ENCODE measurements around the gene NTS.
A peak's percentile ranks its signal among the peaks of the same experiment; 100 is the strongest.

NTS gene

GRCh38 chr12:85874031-85874461 is at the start of gene NTS:
NTS (plus strand) TSS chr12:85874295; CDS start chr12:85874404, 109 bp downstream.
- Mint-ChIP-seq H3K4me1 (peaks cover 0 to 9% of the 10 kb centered on the region in 2 donors), H3K4me3 (no peak within 1 kb of the TSS), H3K27me3 (no peaks in the 10 kb centered on the region), H3K36me3 (no peaks in the 10 kb centered on the region), H3K9me3 (no peaks in the 10 kb centered on the region), H3K27ac (no peak within 1 kb of the TSS)
- ATAC-seq (replicated peaks) (peak; percentile 85 to 91), DNase-seq (no peak)

- no peaks in the 10 kb centered on the region for H3K27me3 Mint-ChIP-seq
- no peaks in the 10 kb centered on the region for H3K4me1 Mint-ChIP-seq
- ATAC-seq (replicated peaks) (no peak), DNase-seq (no peak)
- no peaks in the 10 kb centered on the region for H3K36me3 Mint-ChIP-seq
- H3K9me3 Mint-ChIP-seq, result peaks cover 0 to 8% of the 10 kb centered on the region in 2 donors
- no peak overlapping the region for H3K27ac Mint-ChIP-seq
- H3K4me3 Mint-ChIP-seq, result no peak overlapping the region
Measured at GRCh38 chr12:85825746-85826145, 48.3 kb upstream of the NTS start.

- H3K9me3 Mint-ChIP-seq, result peaks cover 0 to 4% of the 10 kb centered on the region in 2 donors
- no peak overlapping the region for H3K4me3 Mint-ChIP-seq
- H3K27ac Mint-ChIP-seq, result no peak overlapping the region
- ATAC-seq (replicated peaks), result no peak
- DNase-seq, result no peak
- H3K27me3 Mint-ChIP-seq, result no peaks in the 10 kb centered on the region
- no peaks in the 10 kb centered on the region for H3K36me3 Mint-ChIP-seq
- H3K4me1 Mint-ChIP-seq, result no peaks in the 10 kb centered on the region
Measured at GRCh38 chr12:85828576-85828975, 45.5 kb upstream of the NTS start.

- ATAC-seq (replicated peaks) (no peak), DNase-seq (no peak)
- Mint-ChIP-seq H3K4me1 (no peaks in the 10 kb centered on the region), H3K27me3 (no peaks in the 10 kb centered on the region), H3K4me3 (no peak overlapping the region), H3K36me3 (no peaks in the 10 kb centered on the region), H3K27ac (no peak overlapping the region), H3K9me3 (peaks cover 0 to 4% of the 10 kb centered on the region in 2 donors)
Measured at GRCh38 chr12:85829391-85829790, 44.7 kb upstream of the NTS start.

DNA sequence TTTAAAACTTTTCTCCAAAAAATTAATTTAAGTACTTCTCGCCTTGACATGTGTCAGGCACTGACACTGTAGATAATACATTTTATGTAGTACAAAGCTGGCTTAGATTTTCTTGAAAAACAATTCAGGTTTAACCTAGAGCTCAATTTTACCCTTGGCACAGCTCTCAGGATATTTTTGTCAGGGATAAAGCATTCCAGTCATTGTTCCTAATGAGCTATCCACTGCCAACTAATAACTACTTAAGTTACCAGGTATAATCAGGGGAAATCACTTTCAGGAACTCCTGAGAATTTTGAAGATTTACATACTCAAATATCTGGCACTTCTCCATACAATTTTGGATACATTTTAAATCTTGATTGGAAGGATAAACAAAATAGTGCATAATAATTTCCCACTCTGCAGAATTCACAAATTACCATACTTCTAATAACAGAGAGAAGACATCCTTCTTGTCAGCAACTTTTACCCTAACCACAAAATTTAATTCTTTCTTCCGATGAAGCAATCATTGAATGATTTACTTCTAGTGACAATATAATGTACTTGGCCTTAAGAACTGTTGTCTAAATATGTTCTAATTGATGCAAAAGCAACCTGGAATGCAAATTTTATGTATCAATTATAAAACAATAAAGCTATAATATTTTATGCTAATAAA is 42.6 kb upstream of the NTS start:
- Mint-ChIP-seq H3K9me3 (peaks cover 0 to 4% of the 10 kb centered on the region in 2 donors), H3K36me3 (no peaks in the 10 kb centered on the region), H3K27me3 (peaks cover 0 to 5% of the 10 kb centered on the region in 2 donors), H3K4me3 (no peak overlapping the region), H3K4me1 (no peaks in the 10 kb centered on the region), H3K27ac (no peak overlapping the region)
- DNase-seq (no peak), ATAC-seq (replicated peaks) (no peak)

- Mint-ChIP-seq H3K27me3 (peaks cover 5 to 6% of the 10 kb centered on the region in 2 donors), H3K9me3 (no peaks in the 10 kb centered on the region), H3K4me3 (no peak overlapping the region)
Measured at GRCh38 chr12:85833579-85833978, 40.5 kb upstream of the NTS start.

GRCh38 chr12:85834378-85834777 is 39.7 kb upstream of the NTS start:
- no peaks in the 10 kb centered on the region for H3K36me3 Mint-ChIP-seq
- no peak overlapping the region for H3K4me3 Mint-ChIP-seq
- no peak overlapping the region for H3K27ac Mint-ChIP-seq
- no peaks in the 10 kb centered on the region for H3K9me3 Mint-ChIP-seq
- H3K4me1 Mint-ChIP-seq, result no peaks in the 10 kb centered on the region
- ATAC-seq (replicated peaks), result no peak
- no peak for DNase-seq
- H3K27me3 Mint-ChIP-seq, result peaks cover 5 to 6% of the 10 kb centered on the region in 2 donors

More at GRCh38 chr12:85833579-85833978, 40.5 kb upstream of the NTS start:
- no peak overlapping the region for H3K27ac Mint-ChIP-seq
- DNase-seq (no peak), ATAC-seq (replicated peaks) (no peak)
- H3K36me3 Mint-ChIP-seq, result no peaks in the 10 kb centered on the region
- no peaks in the 10 kb centered on the region for H3K4me1 Mint-ChIP-seq

DNA sequence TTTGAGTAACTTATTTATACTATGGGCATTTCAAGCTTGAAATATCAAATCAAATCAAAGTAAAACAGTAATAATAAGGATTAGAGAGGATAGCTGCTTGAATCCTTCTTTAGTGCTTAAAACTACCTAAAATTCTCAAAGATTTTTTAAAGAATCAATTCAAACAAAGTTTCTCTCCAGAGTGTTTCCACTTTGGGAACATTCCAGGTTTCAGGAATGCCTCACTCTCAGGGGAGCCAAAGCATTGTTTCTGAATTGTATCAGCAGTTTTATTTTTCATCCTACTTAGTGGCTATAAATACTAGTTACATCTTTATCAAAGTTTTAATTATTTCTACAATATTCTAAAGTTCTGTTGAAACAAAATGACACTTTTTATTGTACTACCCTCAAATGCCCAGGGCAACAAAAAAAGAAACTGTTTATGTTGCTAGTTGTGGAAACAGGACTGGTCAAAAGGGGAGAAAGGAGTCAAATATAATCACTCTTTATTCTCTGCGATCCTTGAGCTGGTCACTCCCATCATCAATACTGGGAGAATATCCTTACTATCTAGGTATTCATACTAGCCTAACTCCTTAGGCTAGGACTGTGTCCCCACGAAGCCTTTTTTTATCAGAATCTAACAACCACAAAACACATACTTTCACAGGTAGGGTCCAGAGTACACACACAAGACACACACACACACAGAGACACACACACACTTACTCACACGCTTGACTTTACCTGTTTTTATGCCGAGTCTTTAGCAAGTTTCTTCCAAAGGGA is 38.5 kb upstream of the NTS start:
- no peaks in the 10 kb centered on the region for H3K9me3 Mint-ChIP-seq
- no peaks in the 10 kb centered on the region for H3K4me1 Mint-ChIP-seq
- H3K36me3 Mint-ChIP-seq, result no peaks in the 10 kb centered on the region
- H3K4me3 Mint-ChIP-seq, result no peak overlapping the region
- no peak overlapping the region for H3K27ac Mint-ChIP-seq
- ATAC-seq (replicated peaks) (no peak), DNase-seq (no peak)
- H3K27me3 Mint-ChIP-seq, result peaks cover 5 to 6% of the 10 kb centered on the region in 2 donors

GRCh38 chr12:85836197-85837090 is 37.7 kb upstream of the NTS start, which contains the start of gene RASSF9:
RASSF9 (minus strand) TSS chr12:85836409; CDS start chr12:85836201, 208 bp downstream.
- Mint-ChIP-seq H3K4me1 (no peaks in the 10 kb centered on the region), H3K9me3 (no peaks in the 10 kb centered on the region), H3K4me3 (no peak within 1 kb of the TSS), H3K27ac (no peak within 1 kb of the TSS), H3K27me3 (peaks cover 5 to 6% of the 10 kb centered on the region in 2 donors), H3K36me3 (no peaks in the 10 kb centered on the region)
- no peak for DNase-seq
- no peak for ATAC-seq (replicated peaks)

- H3K4me3 Mint-ChIP-seq, result no peak overlapping the region
- DNase-seq, result no peak
- no peaks in the 10 kb centered on the region for H3K4me1 Mint-ChIP-seq
- H3K36me3 Mint-ChIP-seq, result no peaks in the 10 kb centered on the region
- H3K27ac Mint-ChIP-seq, result no peak overlapping the region
- peak in 1 of 2 donors; percentile 10 for ATAC-seq (replicated peaks)
- no peaks in the 10 kb centered on the region for H3K27me3 Mint-ChIP-seq
- H3K9me3 Mint-ChIP-seq, result no peaks in the 10 kb centered on the region
Measured at GRCh38 chr12:85843606-85844310, 30.3 kb upstream of the NTS start.

GRCh38 chr12:85849344-85849743 is 24.8 kb upstream of the NTS start:
- Mint-ChIP-seq H3K27me3 (no peaks in the 10 kb centered on the region), H3K9me3 (peaks cover 0 to 2% of the 10 kb centered on the region in 2 donors), H3K4me1 (no peaks in the 10 kb centered on the region), H3K27ac (no peak overlapping the region), H3K4me3 (no peak overlapping the region), H3K36me3 (no peaks in the 10 kb centered on the region)
- DNase-seq, result no peak
- ATAC-seq (replicated peaks), result no peak

DNA sequence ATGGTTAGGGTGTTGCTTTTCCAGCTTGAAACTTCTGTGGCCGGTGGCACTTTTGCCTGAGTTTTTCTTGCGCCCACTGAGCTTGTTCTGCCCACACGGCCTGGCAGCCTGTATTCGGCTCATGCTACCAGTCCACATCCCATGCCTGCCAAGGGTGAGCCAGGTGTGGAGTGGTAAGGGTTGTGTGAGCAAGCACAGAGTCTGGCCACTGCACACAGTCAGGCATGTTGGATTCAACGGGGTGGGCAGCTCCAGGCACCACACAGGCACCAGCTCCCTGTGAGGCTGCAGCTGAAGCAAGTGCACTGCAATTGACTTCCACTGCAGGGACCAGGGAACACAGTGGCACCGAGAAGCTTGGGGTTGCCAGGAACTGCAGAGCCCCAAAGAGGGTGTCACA is 18.8 kb upstream of the NTS start:
- ATAC-seq (replicated peaks), result no peak
- no peak overlapping the region for H3K27ac Mint-ChIP-seq
- no peaks in the 10 kb centered on the region for H3K27me3 Mint-ChIP-seq
- peaks cover 4 to 6% of the 10 kb centered on the region in 2 donors for H3K9me3 Mint-ChIP-seq
- H3K36me3 Mint-ChIP-seq, result no peaks in the 10 kb centered on the region
- no peak for DNase-seq
- no peak overlapping the region for H3K4me3 Mint-ChIP-seq
- no peaks in the 10 kb centered on the region for H3K4me1 Mint-ChIP-seq

- no peak overlapping the region for H3K4me3 Mint-ChIP-seq
- no peaks in the 10 kb centered on the region for H3K36me3 Mint-ChIP-seq
- DNase-seq (no peak), ATAC-seq (replicated peaks) (no peak)
- no peaks in the 10 kb centered on the region for H3K27me3 Mint-ChIP-seq
- H3K27ac Mint-ChIP-seq, result no peak overlapping the region
- H3K9me3 Mint-ChIP-seq, result peaks cover 4% of the 10 kb centered on the region in 2 donors
- H3K4me1 Mint-ChIP-seq, result peaks cover 0 to 2% of the 10 kb centered on the region in 2 donors
Measured at GRCh38 chr12:85856966-85857365, 17.1 kb upstream of the NTS start.

DNA sequence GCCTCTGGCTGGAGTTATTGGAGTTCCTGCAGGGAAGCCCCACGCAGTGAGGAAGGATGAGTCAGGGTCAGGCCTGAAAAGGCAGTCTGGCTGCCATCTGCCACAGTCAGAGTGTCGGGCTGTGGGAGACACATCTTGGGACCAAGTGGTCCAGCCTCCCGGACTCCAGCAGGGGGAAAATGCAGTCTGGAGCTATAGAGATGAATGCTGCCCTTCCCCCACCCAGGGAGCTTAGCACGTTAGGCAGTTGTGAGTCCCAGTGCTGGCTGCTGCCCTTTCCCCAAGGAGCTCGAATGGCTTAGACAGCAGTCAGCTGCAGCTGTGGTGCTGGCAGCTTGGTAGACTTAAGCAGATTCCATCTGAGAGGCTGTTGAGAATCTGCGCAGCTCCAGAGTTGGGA is 8.2 kb upstream of the NTS start:
- Mint-ChIP-seq H3K36me3 (no peaks in the 10 kb centered on the region), H3K27me3 (peaks cover 0 to 5% of the 10 kb centered on the region in 2 donors), H3K4me1 (peaks cover 0 to 2% of the 10 kb centered on the region in 2 donors), H3K4me3 (no peak overlapping the region), H3K9me3 (no peaks in the 10 kb centered on the region), H3K27ac (no peak overlapping the region)
- no peak for ATAC-seq (replicated peaks)
- DNase-seq, result no peak
